Esophagus muscularis mucosa (tissue), 4 donors: ENCODE measurements around the gene STAU1. TPM values are rescaled to one million over a fixed set of nuclear protein-coding genes. Genes with fewer than 3 reads are reported as not detected.

Experiments
- DNase-seq: peaks from one replicate; pipeline ENCODE4 v3.0.0-alpha.2; 2017; ENCODE audit errors: extremely low spot score
- H3K27ac ChIP-seq, 4 donors: fragments of 200-600 bp; sonication (generic); replicated peaks in 1 of 4; 1 replicate in 3 of 4; 2 replicates in 1 of 4; pipeline ENCODE4 v1.5.1; 2016 to 2019; ENCODE audit warnings: mild to moderate bottlenecking in 1 of 4
- H3K27me3 ChIP-seq, 4 donors: fragments of 200-600 bp; sonication (generic); one replicate each; pipeline versions ENCODE4 v1.5.1 to v1.6.0; 2016 to 2019
- H3K36me3 ChIP-seq, 4 donors: fragments of 200-600 bp; sonication (generic); one replicate each; pipeline ENCODE4 v1.5.1; 2016 to 2019
- H3K4me1 ChIP-seq, 4 donors: fragments of 200-600 bp; sonication (generic); one replicate each; pipeline ENCODE4 v1.5.1; 2016 to 2019
- H3K4me3 ChIP-seq, 4 donors: fragments of 200-600 bp; sonication (generic); 1 replicate in 2 of 4; 2 replicates in 2 of 4; pipeline ENCODE4 v1.5.1; 2016 to 2019; ENCODE audit warnings: mild to moderate bottlenecking in 4 of 4, moderate library complexity in 1 of 4
- H3K9me3 ChIP-seq, 4 donors: fragments of 200-600 bp; sonication (generic); 1 replicate in 3 of 4; 2 replicates in 1 of 4; pipeline ENCODE4 v1.5.1; 2016 to 2019
- EP300 ChIP-seq: sonication (generic); formaldehyde crosslinking; IDR thresholded peaks from one replicate; pipeline ENCODE4 v1.6.1; 2017; ENCODE audit warnings: antibody characterized with exemption
- POLR2A ChIP-seq: fragments of 450-650 bp; IDR thresholded peaks from one replicate; pipeline ENCODE4 v1.6.1; 2017; ENCODE audit warnings: antibody characterized with exemption, moderate library complexity, mild to moderate bottlenecking, low read depth
- POLR2AphosphoS5 ChIP-seq, 2 donors: sonication (generic); formaldehyde crosslinking; IDR thresholded peaks; one replicate each; pipeline ENCODE4 v1.6.1; 2017; ENCODE audit warnings: antibody characterized with exemption in 2 of 2
- WGBS: methylation state at CpG from one replicate; pipeline ENCODE4 v1.1.5; 2018; 5-methylcytosine and 5-hydroxymethylcytosine counted together
- intact Hi-C: fragments of 100-400 bp; cut with DNase I; formaldehyde crosslinking; loops from one replicate; pipeline ENCODE4 v1.15.1; 2023
- total RNA-seq, 4 donors: library from RNA; depleted of rRNA; stranded (reverse); fragments of >200 nt; gene quantifications; one replicate each; pipeline versions ENCODE4 v1.1.0 to v1.2.1, GENCODE V29; 2016
- TF ChIP-seq, protein P1 (sequence below), 3 experiments: fragments of 200-600 bp in 2 of 3; fragments of 450-650 bp in 1 of 3; sonication (generic) in 2 of 3; IDR thresholded peaks; one replicate each; pipeline ENCODE4 v1.5.1; 2017 to 2019; ENCODE audit warnings: antibody characterized with exemption in 3 of 3, mild to moderate bottlenecking in 2 of 3, moderate library complexity in 1 of 3

Gene STAU1, protein sequence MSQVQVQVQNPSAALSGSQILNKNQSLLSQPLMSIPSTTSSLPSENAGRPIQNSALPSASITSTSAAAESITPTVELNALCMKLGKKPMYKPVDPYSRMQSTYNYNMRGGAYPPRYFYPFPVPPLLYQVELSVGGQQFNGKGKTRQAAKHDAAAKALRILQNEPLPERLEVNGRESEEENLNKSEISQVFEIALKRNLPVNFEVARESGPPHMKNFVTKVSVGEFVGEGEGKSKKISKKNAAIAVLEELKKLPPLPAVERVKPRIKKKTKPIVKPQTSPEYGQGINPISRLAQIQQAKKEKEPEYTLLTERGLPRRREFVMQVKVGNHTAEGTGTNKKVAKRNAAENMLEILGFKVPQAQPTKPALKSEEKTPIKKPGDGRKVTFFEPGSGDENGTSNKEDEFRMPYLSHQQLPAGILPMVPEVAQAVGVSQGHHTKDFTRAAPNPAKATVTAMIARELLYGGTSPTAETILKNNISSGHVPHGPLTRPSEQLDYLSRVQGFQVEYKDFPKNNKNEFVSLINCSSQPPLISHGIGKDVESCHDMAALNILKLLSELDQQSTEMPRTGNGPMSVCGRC
- total RNA-seq = 100 to 1,000 TPM; 103 to 118 (median 115) TPM

GRCh38 chr20:49187851-49188641 lies at the start of gene STAU1:
Gene STAU1, minus strand, starts transcription at chr20:49188334. Its CDS starts 22,133 bp downstream, at chr20:49166201.
- TF ChIP-seq, protein P1, sequence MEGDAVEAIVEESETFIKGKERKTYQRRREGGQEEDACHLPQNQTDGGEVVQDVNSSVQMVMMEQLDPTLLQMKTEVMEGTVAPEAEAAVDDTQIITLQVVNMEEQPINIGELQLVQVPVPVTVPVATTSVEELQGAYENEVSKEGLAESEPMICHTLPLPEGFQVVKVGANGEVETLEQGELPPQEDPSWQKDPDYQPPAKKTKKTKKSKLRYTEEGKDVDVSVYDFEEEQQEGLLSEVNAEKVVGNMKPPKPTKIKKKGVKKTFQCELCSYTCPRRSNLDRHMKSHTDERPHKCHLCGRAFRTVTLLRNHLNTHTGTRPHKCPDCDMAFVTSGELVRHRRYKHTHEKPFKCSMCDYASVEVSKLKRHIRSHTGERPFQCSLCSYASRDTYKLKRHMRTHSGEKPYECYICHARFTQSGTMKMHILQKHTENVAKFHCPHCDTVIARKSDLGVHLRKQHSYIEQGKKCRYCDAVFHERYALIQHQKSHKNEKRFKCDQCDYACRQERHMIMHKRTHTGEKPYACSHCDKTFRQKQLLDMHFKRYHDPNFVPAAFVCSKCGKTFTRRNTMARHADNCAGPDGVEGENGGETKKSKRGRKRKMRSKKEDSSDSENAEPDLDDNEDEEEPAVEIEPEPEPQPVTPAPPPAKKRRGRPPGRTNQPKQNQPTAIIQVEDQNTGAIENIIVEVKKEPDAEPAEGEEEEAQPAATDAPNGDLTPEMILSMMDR (IDR thresholded peaks at IDR 0.05) = no peak
- peak; percentile 90 to 91 for TF ChIP-seq POLR2AphosphoS5 (IDR thresholded peaks at IDR 0.05)
- TF ChIP-seq POLR2A = peak; percentile 69
- no peak for TF ChIP-seq EP300
- H3K9me3 ChIP-seq = no peaks in the 10 kb centered on the region
- DNase-seq = peak; percentile 97
- peak within 1 kb of the TSS; percentile 74 to 96 (median 90) for H3K4me3 ChIP-seq
- H3K36me3 ChIP-seq = peaks cover 0 to 5% (median 0%) of the 10 kb centered on the region in 4 donors
- WGBS = under 1% methylated on average over 57 of the region's 89 CpGs
- H3K4me1 ChIP-seq = peaks cover 16 to 42% (median 40%) of the 10 kb centered on the region in 4 donors
- H3K27me3 ChIP-seq = no peaks in the 10 kb centered on the region
- intact Hi-C loops = loop anchor here (2.0 kb wide), 1 partner anchor 31 kb away; the partner anchor contains the start of gene DDX27
- peak within 1 kb of the TSS; percentile 92 to 98 (median 96) for H3K27ac ChIP-seq

GRCh38 chr20:49237531-49237930 lies 49.4 kb upstream of the STAU1 start:
- 90% methylated on average over 4 of the region's 4 CpGs for WGBS
- TF ChIP-seq POLR2A = no peak
- no peak for TF ChIP-seq POLR2AphosphoS5 (IDR thresholded peaks at IDR 0.05)
- TF ChIP-seq EP300 = no peak
- no peaks in the 10 kb centered on the region for H3K27me3 ChIP-seq
- H3K4me1 ChIP-seq = no peaks in the 10 kb centered on the region
- no peak overlapping the region for H3K27ac ChIP-seq
- no peak overlapping the region for H3K4me3 ChIP-seq
- intact Hi-C loops = no loop called here
- no peaks in the 10 kb centered on the region for H3K9me3 ChIP-seq
- H3K36me3 ChIP-seq = peaks cover 84 to 100% (median 97%) of the 10 kb centered on the region in 4 donors
- DNase-seq = no peak

GRCh38 chr20:49236301-49236700 lies 48.2 kb upstream of the STAU1 start:
- no peaks in the 10 kb centered on the region for H3K27me3 ChIP-seq
- DNase-seq = no peak
- intact Hi-C loops = no loop called here
- H3K27ac ChIP-seq = no peak overlapping the region
- H3K4me1 ChIP-seq = no peaks in the 10 kb centered on the region
- H3K36me3 ChIP-seq = peaks cover 84 to 100% (median 97%) of the 10 kb centered on the region in 4 donors
- TF ChIP-seq, protein P1 (IDR thresholded peaks at IDR 0.05) = no peak
- TF ChIP-seq EP300 (no peak), POLR2A (no peak), POLR2AphosphoS5 (IDR thresholded peaks at IDR 0.05) (no peak)
- WGBS = 93% methylated on average over 9 of the region's 9 CpGs
- H3K9me3 ChIP-seq = no peaks in the 10 kb centered on the region
- H3K4me3 ChIP-seq = no peak overlapping the region

- H3K36me3 ChIP-seq = peaks cover 87 to 100% (median 98%) of the 10 kb centered on the region in 4 donors
- no peak overlapping the region for H3K27ac ChIP-seq
- intact Hi-C loops = no loop called here
- no peak for DNase-seq
- no peaks in the 10 kb centered on the region for H3K27me3 ChIP-seq
- no peaks in the 10 kb centered on the region for H3K9me3 ChIP-seq
- no CpG with 5 or more reads among the region's 6 CpGs for WGBS
- no peak overlapping the region for H3K4me3 ChIP-seq
- TF ChIP-seq POLR2A = no peak
- no peak for TF ChIP-seq EP300
- TF ChIP-seq, protein P1 (IDR thresholded peaks at IDR 0.05) = no peak
- TF ChIP-seq POLR2AphosphoS5 (IDR thresholded peaks at IDR 0.05) = no peak
- no peaks in the 10 kb centered on the region for H3K4me1 ChIP-seq
Observed at GRCh38 chr20:49234831-49235230, 46.7 kb upstream of the STAU1 start.
